ENCODE results near the gene MMP1. TPM values are rescaled to one million over a fixed set of nuclear protein-coding genes. Genes with fewer than 3 reads are reported as not detected.

Gene MMP1
- total RNA-seq, 3 donors from 2014 or later (not counting 1 experiment from before 2014, with no cell fraction given): not detected

- no peak for DNase-seq
- intact Hi-C loops (cut with micrococcal nuclease): no loop called here
- no peaks in the 10 kb centered on the region for H3K9me3 ChIP-seq (ENCODE audit: control insufficient read depth, insufficient read depth, low read length)
- 100% methylated on average over 1 of the region's 1 CpG for WGBS (ENCODE audit: insufficient coverage)
- no peaks in the 10 kb centered on the region for H3K36me3 Mint-ChIP-seq
- no peak for TF ChIP-seq CTCF (IDR thresholded peaks at IDR 0.05)
- H3K9me3 Mint-ChIP-seq: no peaks in the 10 kb centered on the region
- H3K27me3 ChIP-seq (ENCODE audit: control insufficient read depth, insufficient read depth, low read length): no peaks in the 10 kb centered on the region
- no peak overlapping the region for H3K27ac Mint-ChIP-seq
- H3K27me3 Mint-ChIP-seq (ENCODE audit: low read depth in 2 of 2): peaks cover 7 to 19% of the 10 kb centered on the region in 2 donors
- no peaks in the 10 kb centered on the region for H3K36me3 ChIP-seq (ENCODE audit: control insufficient read depth, insufficient read depth, low read length)
- no peak overlapping the region for H3K4me3 ChIP-seq (ENCODE audit: low read length)
- H3K4me1 ChIP-seq (ENCODE audit: control insufficient read depth, insufficient read depth, low read length): no peaks in the 10 kb centered on the region
- no peak for ATAC-seq
- no peak overlapping the region for H3K27ac ChIP-seq (ENCODE audit: low read length)
- H3K4me3 Mint-ChIP-seq: no peak overlapping the region
- no peaks in the 10 kb centered on the region for H3K4me1 Mint-ChIP-seq
Observed at GRCh38 chr11:102771351-102771750, 26.6 kb downstream of the MMP1 start.

- H3K4me3 ChIP-seq (ENCODE audit: low read length): no peak overlapping the region
- no peak overlapping the region for H3K27ac Mint-ChIP-seq
- peaks cover 7 to 19% of the 10 kb centered on the region in 2 donors for H3K27me3 Mint-ChIP-seq (ENCODE audit: low read depth in 2 of 2)
- H3K9me3 ChIP-seq (ENCODE audit: control insufficient read depth, insufficient read depth, low read length): no peaks in the 10 kb centered on the region
- no peak for TF ChIP-seq CTCF (IDR thresholded peaks at IDR 0.05)
- H3K27ac ChIP-seq (ENCODE audit: low read length): no peak overlapping the region
- no peaks in the 10 kb centered on the region for H3K36me3 Mint-ChIP-seq
- ATAC-seq (no peak), DNase-seq (no peak)
- H3K9me3 Mint-ChIP-seq: no peaks in the 10 kb centered on the region
- no peaks in the 10 kb centered on the region for H3K4me1 ChIP-seq (ENCODE audit: control insufficient read depth, insufficient read depth, low read length)
- intact Hi-C loops (cut with micrococcal nuclease): no loop called here
- H3K36me3 ChIP-seq (ENCODE audit: control insufficient read depth, insufficient read depth, low read length): no peaks in the 10 kb centered on the region
- H3K4me1 Mint-ChIP-seq: no peaks in the 10 kb centered on the region
- no peaks in the 10 kb centered on the region for H3K27me3 ChIP-seq (ENCODE audit: control insufficient read depth, insufficient read depth, low read length)
- H3K4me3 Mint-ChIP-seq: no peak overlapping the region
Observed at GRCh38 chr11:102770191-102770590, 27.8 kb downstream of the MMP1 start.

GRCh38 chr11:102767800-102768199 lies 30.2 kb downstream of the MMP1 start:
- Mint-ChIP-seq H3K9me3 (peaks cover 3% of the 10 kb centered on the region in 2 donors), H3K27ac (no peak overlapping the region)

More at GRCh38 chr11:102767800-102768199, 30.2 kb downstream of the MMP1 start:
- intact Hi-C loops (cut with micrococcal nuclease): no loop called here
- Mint-ChIP-seq H3K36me3 (no peaks in the 10 kb centered on the region), H3K27me3 (ENCODE audit: low read depth in 2 of 2) (peaks cover 3 to 11% of the 10 kb centered on the region in 2 donors), H3K4me1 (no peaks in the 10 kb centered on the region), H3K4me3 (no peak overlapping the region)
- Histone ChIP-seq H3K27me3 (ENCODE audit: control insufficient read depth, insufficient read depth, low read length) (no peaks in the 10 kb centered on the region), H3K27ac (ENCODE audit: low read length) (no peak overlapping the region), H3K9me3 (ENCODE audit: control insufficient read depth, insufficient read depth, low read length) (no peaks in the 10 kb centered on the region), H3K36me3 (ENCODE audit: control insufficient read depth, insufficient read depth, low read length) (no peaks in the 10 kb centered on the region), H3K4me3 (ENCODE audit: low read length) (no peak overlapping the region), H3K4me1 (ENCODE audit: control insufficient read depth, insufficient read depth, low read length) (no peaks in the 10 kb centered on the region)
- no peak for ATAC-seq
- DNase-seq: no peak
- whole genome bisulfite sequencing (ENCODE audit: insufficient coverage): 59% methylated on average over 16 of the region's 18 CpGs
- TF ChIP-seq CTCF (IDR thresholded peaks at IDR 0.05): no peak
